Hematopoietic multipotent progenitor cell treated with erythropoietin and hydrocortisone succinate and interleukin-3 and kit ligand, for 17 days (in vitro differentiated cells): ENCODE measurements around the gene NACAD.

ENCODE experiments used
- DNase-seq: peaks from one replicate; pipeline ENCODE4 v3.0.0-alpha.2; 2015; ENCODE audit warnings: low spot score

The NACAD gene

GRCh38 chr7:45092100-45092930 lies 3.5 kb upstream of the NACAD start:
- DNase-seq = no peak

DNA sequence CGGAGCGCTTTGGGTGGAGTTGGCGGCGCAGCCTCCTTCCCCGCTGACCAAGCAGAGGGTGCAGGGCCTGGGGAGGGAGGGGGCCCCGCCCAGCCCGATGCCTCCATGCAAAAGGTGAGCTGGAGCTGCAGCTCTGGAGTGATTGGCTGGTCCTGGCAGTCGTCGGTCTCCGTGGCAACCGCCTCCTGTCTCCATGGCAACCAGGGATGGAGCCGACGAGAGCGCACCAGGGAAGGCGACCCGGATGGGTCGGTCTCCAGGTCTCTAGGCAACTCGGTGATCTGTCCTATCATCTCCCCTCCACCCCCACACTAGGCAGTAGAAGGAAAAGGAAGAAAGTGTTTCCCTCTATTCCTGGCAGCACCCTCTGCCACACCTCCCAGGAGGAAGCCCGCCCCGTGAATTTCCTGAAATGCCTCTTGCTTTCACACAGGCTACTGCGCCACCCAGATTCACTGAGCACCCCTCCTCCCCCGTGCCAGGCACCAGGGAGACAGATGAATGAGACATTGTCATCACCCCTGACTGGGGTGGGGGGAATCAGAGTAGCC lies 647 bp upstream of the NACAD start:
- DNase-seq = peak; percentile 15

GRCh38 chr7:45088146-45088701 lies 545 bp downstream of the NACAD start:
- DNase-seq = no peak

- DNase-seq = no peak
Observed at GRCh38 chr7:45087301-45088145, 1.2 kb downstream of the NACAD start.

- DNase-seq = no peak
Observed at GRCh38 chr7:45086331-45087065, 2.3 kb downstream of the NACAD start.

GRCh38 chr7:45085619-45086200 lies 3.1 kb downstream of the NACAD start:
- no peak for DNase-seq

DNA sequence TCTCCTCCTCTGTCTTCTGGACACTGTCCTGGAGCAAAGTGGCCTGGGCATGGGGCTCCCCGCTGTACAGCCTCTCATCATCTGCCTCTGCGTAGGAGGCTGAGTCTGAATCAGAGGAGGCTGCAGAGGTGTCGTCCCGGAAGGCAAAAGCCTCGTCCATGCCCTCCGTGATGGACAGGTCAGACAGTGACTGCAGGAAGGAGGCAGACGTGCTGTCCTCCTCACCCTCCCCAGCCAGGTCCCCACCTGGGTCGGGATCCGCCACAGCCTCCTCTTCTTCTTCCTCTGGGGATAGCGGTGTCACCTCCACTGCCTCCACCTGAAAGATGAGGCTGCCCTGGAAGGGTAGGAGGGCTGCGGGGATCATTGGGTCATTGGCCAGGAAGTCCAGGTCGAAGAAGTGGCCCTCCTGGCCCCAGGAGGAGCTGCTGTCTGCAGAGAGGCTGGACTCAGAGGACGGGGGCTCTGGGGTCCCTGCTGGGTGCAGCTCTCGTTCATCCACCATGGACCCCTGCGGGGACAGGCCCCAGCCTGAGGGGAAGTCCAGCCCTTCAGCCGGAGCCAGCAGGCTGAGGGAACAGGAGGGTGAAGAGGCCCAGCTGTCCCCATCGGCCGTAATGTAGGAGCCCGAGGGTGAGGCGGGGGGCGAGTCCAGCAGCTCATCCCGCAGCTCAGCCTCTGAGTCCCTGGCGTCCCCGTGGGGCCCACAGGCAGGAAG lies 3.7 kb downstream of the NACAD start:
- DNase-seq = no peak

DNA sequence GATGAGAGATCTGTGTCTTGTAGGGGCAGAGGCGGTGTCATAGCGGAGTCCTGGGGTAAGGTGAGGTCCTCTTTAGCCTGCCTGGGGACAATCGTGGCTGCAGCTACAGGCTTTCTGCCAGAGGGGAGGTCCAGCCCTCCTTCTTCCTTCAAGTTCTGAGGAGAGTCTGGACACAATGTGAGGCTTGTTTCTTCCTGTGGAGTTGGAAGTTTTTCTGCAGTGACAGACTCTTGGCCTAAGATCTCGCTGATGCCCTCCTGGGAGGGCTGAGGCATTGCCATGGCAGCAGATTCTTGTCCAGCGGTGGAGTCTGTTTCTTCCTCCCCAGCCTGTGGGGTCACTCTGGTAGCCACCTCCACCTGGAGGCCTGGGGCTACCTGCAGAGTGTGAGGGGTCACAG lies 4.4 kb downstream of the NACAD start:
- DNase-seq = no peak

DNA sequence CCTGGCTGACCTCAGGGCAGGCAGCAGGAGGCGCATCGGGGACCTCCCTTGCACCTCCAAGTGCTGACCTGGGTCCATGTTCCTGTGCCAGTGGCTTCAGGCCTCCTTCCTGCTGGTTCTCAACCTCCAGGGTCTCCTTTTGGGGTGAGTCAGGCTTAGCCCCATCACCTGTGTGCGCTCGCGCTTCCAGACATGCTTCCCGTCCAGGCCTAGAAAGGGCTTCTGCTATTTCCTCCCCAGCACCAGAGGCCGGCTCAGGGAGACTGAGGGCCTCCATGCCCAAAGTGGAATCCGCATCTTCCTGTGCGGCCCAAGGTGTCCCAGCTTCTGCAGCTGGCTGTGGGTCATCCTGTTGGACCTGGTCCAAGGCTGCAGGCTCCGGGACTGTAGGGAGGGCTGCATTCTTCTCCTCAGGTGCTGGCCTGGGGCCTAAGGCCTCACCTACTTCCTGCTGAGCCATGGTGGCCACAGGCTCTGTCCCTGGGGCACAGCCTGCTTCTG lies 5.9 kb downstream of the NACAD start:
- DNase-seq = no peak

- DNase-seq = no peak
Observed at GRCh38 chr7:45082031-45082830, 6.5 kb downstream of the NACAD start.

DNA sequence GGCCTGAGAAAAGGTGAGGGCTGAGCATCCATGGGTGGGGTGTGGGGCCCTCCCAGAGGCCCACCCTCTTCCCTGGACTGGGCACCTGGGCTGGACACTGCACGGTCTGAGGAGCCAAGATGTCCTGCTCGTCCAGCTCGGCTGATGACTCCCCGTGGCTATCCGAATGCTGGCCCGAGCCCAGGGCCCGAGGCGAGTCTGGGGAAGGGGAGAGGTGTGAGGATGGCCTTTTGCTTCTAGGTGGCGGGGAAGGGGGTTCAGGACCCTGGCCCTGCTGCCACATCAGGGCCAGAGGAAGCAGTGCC lies 7.1 kb downstream of the NACAD start:
- DNase-seq = no peak

GRCh38 chr7:45080958-45081669 lies 7.7 kb downstream of the NACAD start:
- no peak for DNase-seq

- no peak for DNase-seq
Observed at GRCh38 chr7:45080265-45080957, 8.4 kb downstream of the NACAD start.

GRCh38 chr7:45078125-45078681 lies 10.6 kb downstream of the NACAD start:
- DNase-seq = no peak

DNA sequence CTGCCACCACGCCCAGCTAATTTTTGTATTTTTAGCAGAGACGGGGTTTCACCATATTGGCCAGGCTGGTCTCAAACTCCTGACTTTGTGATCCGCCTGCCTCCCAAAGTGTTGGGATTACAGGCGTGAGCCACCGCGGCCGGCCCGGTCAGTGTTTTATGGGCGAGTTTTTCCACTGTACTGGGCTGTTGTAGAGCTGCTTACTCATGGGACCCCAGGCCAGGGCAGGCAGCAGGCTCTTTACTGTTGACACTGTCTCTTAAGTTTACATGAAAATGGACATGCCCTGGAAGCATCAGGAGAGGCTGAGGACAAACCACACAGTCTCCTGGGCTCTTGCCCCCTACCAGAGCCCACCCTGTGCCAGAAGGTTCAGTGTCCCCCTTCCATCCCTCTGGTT lies 11.2 kb downstream of the NACAD start:
- DNase-seq = no peak

DNA sequence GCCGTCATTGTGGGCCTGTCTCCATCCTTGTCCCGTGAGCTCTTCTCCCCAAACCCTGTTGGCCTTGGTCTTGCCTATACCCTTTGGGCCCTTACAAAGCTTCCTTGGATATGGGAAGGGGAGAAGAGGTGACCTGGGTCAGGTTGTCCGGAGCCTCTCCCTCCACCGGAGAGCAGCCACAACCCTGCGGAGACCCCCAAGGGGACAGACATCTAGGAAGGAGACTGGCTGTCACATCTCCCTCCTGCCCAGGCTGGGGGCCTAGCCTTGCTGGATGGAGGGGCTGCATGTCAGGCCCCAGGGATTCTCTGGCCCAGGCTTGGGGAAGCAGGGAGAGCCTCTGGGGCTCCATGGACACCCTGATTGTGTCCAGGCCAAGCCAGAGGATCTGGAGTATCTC lies 11.8 kb downstream of the NACAD start:
- DNase-seq = no peak

- DNase-seq = no peak
Observed at GRCh38 chr7:45075871-45076796, 12.6 kb downstream of the NACAD start.

DNA sequence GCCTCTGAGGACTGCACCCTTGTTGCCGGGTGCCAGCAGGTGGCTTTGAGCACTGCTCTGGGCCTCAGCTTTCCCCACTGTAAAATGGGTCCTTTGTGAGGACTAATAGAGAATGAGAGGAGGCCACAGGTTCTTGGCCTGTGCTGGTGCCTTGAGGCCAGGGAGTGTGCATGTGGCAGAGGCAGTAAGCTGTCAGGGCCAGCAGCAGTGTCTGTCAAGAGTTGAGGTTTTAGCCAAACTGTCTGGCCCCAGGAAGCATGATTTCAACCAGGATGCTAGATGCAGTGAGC lies 13.5 kb downstream of the NACAD start:
- no peak for DNase-seq
